ENCODE data around the gene VCP. TPM values are rescaled to one million over a fixed set of nuclear protein-coding genes. Genes with fewer than 3 reads are reported as not detected.

Gene VCP
- total RNA-seq, 1 donor from 2014 or later = 238 TPM

DNA sequence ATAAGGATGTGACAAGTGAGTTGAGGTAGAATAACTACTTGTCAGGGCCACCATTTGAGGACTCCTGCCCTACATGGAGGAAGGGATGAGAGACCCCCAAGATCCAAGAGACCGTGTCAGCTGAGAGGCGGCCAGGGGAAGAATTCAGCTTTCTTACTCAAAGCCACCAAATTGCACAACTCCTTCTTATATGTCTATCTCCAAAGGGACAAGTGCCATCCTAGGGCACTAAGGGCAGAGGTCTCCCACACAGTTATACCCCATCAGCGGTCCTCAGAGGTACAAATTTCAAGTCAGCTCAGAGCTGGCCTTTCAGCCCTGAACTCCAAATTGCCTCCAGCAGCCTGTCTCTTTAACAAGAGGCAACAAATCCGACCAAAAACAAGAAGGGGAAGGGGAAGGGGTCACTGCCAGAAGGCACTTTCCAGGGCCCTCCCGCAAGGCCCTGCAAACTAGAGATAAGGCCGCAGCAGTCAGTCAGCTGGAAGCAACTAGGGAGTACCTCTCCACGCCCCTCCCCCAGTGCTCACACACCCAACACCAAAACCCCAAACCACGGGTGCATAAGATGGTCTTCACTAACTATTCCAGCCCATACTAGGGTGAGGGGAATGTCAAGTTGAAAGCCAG lies 36.6 kb upstream of the VCP start:
- peaks cover 10% of the 10 kb centered on the region for H3K27me3 Mint-ChIP-seq (ENCODE audit: insufficient read depth, low read depth)
- peaks cover 16% of the 10 kb centered on the region for H3F3A ChIP-seq (ENCODE audit: low read depth)
- no peaks in the 10 kb centered on the region for H3K27me3 ChIP-seq
- no peaks in the 10 kb centered on the region for H3K9me3 Mint-ChIP-seq
- H3K9me3 ChIP-seq (ENCODE audit: low read depth) = no peaks in the 10 kb centered on the region
- peak overlapping the region; percentile 9 for H3K27ac Mint-ChIP-seq
- no peak overlapping the region for H3K9ac ChIP-seq
- H3K36me3 ChIP-seq = no peaks in the 10 kb centered on the region
- peak overlapping the region; percentile 48 for H3K4me3 Mint-ChIP-seq
- TF ChIP-seq, protein P1, sequence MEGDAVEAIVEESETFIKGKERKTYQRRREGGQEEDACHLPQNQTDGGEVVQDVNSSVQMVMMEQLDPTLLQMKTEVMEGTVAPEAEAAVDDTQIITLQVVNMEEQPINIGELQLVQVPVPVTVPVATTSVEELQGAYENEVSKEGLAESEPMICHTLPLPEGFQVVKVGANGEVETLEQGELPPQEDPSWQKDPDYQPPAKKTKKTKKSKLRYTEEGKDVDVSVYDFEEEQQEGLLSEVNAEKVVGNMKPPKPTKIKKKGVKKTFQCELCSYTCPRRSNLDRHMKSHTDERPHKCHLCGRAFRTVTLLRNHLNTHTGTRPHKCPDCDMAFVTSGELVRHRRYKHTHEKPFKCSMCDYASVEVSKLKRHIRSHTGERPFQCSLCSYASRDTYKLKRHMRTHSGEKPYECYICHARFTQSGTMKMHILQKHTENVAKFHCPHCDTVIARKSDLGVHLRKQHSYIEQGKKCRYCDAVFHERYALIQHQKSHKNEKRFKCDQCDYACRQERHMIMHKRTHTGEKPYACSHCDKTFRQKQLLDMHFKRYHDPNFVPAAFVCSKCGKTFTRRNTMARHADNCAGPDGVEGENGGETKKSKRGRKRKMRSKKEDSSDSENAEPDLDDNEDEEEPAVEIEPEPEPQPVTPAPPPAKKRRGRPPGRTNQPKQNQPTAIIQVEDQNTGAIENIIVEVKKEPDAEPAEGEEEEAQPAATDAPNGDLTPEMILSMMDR (IDR thresholded peaks at IDR 0.05) = no peak
- TF ChIP-seq EZH2 (IDR thresholded peaks at IDR 0.05) = no peak
- peaks cover 23% of the 10 kb centered on the region for H3K36me3 Mint-ChIP-seq
- peaks cover 27% of the 10 kb centered on the region for H3K4me1 ChIP-seq
- H3K4me1 Mint-ChIP-seq = peaks cover 64% of the 10 kb centered on the region
- peaks cover 26% of the 10 kb centered on the region for H3K79me2 ChIP-seq (ENCODE audit: low read depth)
- peaks cover 23% of the 10 kb centered on the region for H4K20me1 ChIP-seq (ENCODE audit: low read depth)
- H3K4me2 ChIP-seq = no peak overlapping the region
- no peak for DNase-seq (ENCODE audit: low spot score)
- no peak overlapping the region for H3K4me3 ChIP-seq
- H3K27ac ChIP-seq = no peak overlapping the region
- no peak overlapping the region for H2AFZ ChIP-seq (replicated peaks)

GRCh38 chr9:35108461-35108860 lies 36.0 kb upstream of the VCP start:
- TF ChIP-seq EZH2phosphoT487 (IDR thresholded peaks at IDR 0.05) = no peak
- Histone ChIP-seq H3K9me3 (ENCODE audit: low read depth) (no peaks in the 10 kb centered on the region), H3K4me2 (no peak overlapping the region), H3K4me3 (no peak overlapping the region), H3K9ac (no peak overlapping the region), H4K20me1 (ENCODE audit: low read depth) (peaks cover 23% of the 10 kb centered on the region), H3K27me3 (no peaks in the 10 kb centered on the region), H3K79me2 (ENCODE audit: low read depth) (peaks cover 22% of the 10 kb centered on the region), H3K27ac (no peak overlapping the region), H2AFZ (replicated peaks) (no peak overlapping the region), H3K4me1 (peaks cover 29% of the 10 kb centered on the region), H3F3A (ENCODE audit: low read depth) (peaks cover 17% of the 10 kb centered on the region), H3K36me3 (no peaks in the 10 kb centered on the region)
- H3K27me3 Mint-ChIP-seq (ENCODE audit: insufficient read depth, low read depth) = peaks cover 9% of the 10 kb centered on the region
- H3K4me3 Mint-ChIP-seq = no peak overlapping the region
- no peak for DNase-seq (ENCODE audit: low spot score)
- H3K27ac Mint-ChIP-seq = no peak overlapping the region
- H3K4me1 Mint-ChIP-seq = peaks cover 64% of the 10 kb centered on the region
- H3K36me3 Mint-ChIP-seq = peaks cover 23% of the 10 kb centered on the region
- H3K9me3 Mint-ChIP-seq = no peaks in the 10 kb centered on the region

DNA sequence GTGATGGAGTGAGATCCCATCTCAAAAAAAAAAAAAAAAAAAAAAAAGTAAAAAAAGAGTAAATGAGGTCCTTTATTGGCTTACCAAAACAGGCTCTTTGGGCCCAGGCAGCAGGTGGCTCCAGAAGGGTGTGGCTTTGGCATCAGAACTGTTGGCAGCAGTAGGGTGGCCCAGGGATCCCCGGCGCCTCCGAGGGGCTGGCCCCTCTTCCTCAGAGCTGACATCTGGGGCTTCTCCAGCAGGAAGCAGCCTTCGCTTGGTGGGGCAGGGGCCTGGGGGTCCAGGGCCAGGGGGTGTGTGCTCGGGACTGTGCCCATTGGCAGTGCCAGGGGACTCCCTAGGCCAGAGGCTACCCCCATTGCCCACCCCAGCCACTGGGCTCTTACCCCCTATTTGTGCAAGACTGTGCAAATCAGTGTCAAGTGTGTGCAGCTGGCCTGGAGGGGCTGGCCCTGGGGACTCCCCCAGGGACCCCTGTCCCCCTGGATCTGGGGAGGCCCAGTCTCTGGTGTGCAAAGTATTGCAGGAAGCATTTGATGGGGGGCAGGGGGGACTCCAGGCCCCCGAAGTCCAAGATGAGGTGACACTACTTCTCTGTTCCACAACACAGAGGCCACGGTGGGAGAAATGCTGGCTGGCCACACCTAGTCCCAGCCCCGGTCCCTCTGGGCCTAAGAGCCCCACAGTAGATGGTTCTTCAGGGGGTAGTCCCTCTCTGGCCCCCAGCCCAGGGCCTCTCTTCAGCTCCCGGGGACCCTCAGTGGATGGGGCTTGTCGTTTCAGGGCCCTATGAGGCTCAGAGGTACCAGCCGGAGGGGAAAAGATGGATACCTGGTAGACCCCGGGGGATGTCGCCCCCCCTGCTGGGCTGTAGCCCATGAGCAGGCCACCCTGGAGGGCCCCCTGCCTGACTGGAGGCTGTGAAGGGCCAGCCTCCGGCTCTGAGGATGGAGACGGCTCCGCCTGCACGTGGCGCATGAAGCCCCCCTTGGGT lies 35.2 kb upstream of the VCP start:
- H3K27ac ChIP-seq = no peak overlapping the region
- no peak for TF ChIP-seq EZH2phosphoT487 (IDR thresholded peaks at IDR 0.05)
- no peak for TF ChIP-seq EZH2 (IDR thresholded peaks at IDR 0.05)
- TF ChIP-seq, protein P1 (IDR thresholded peaks at IDR 0.05) = no peak
- H3K4me1 ChIP-seq = peaks cover 23% of the 10 kb centered on the region
- H3K36me3 Mint-ChIP-seq = peaks cover 24% of the 10 kb centered on the region
- peaks cover 18% of the 10 kb centered on the region for H3K79me2 ChIP-seq (ENCODE audit: low read depth)
- H2AFZ ChIP-seq (replicated peaks) = no peak overlapping the region
- H3K9me3 Mint-ChIP-seq = no peaks in the 10 kb centered on the region
- H3K9ac ChIP-seq = no peak overlapping the region
- no peaks in the 10 kb centered on the region for H3K9me3 ChIP-seq (ENCODE audit: low read depth)
- peaks cover 14% of the 10 kb centered on the region for H3K27me3 Mint-ChIP-seq (ENCODE audit: insufficient read depth, low read depth)
- no peaks in the 10 kb centered on the region for H3K27me3 ChIP-seq
- H3K4me3 ChIP-seq = no peak overlapping the region
- no peak for DNase-seq (ENCODE audit: low spot score)
- H3K27ac Mint-ChIP-seq = no peak overlapping the region
- peaks cover 66% of the 10 kb centered on the region for H3K4me1 Mint-ChIP-seq
- H3F3A ChIP-seq (ENCODE audit: low read depth) = peaks cover 21% of the 10 kb centered on the region
- H3K4me2 ChIP-seq = no peak overlapping the region
- no peak overlapping the region for H3K4me3 Mint-ChIP-seq
- peaks cover 23% of the 10 kb centered on the region for H4K20me1 ChIP-seq (ENCODE audit: low read depth)
- H3K36me3 ChIP-seq = no peaks in the 10 kb centered on the region

Data from neural progenitor cell (in vitro differentiated cells).